Measurements from ENCODE around the gene ABCB8. TPM values are rescaled to one million over a fixed set of nuclear protein-coding genes. Genes with fewer than 3 reads are reported as not detected.

ABCB8 gene
- total RNA-seq, 2 donors from 2014 or later: 11.9 to 20.6 TPM

DNA sequence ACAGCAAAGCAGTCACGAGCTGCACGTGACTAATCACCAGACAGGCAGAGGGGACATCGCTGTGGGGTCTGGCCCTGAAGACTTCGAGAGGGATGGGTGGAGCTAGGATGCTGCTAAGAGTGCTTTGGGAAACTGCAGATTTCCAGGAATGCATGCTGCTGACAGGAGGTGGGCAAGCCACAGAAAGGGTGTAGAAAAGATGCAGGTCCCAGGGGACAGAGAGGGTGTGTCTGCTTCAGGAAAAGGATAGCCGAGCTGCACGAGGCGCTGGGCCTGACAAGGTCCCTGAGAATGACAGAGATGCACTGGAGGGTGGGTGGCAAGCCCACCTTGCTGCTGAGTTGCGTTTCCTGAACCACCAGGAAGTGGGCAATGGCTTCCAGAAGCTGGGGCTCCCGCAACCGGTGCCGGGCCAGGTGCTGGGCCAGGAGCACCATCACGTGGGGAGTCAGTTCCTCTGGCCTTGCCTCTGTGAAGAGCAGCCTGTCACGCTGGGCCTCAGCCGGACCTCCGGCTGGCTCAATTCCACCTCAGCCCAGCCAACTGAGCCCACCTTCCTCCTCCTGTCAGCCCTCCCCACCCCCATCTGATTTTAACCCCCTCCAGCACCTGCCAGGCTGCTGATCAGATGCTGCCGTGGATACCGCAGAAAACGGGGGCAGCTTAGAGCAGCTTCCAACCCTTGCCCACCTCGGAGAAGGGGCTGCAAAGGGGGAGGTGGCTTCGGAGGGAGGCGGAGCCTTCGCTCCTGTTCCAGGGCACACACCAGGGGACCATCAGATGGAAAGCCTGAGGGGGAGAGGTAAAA lies 50.2 kb downstream of the ABCB8 start:
- Histone ChIP-seq H3K4me1 (peaks cover 0 to 60% of the 10 kb centered on the region in 2 donors), H3K4me3 (no peak overlapping the region), H3K27me3 (no peaks in the 10 kb centered on the region), H3K36me3 (peaks cover 33% of the 10 kb centered on the region), H3K9me3 (no peaks in the 10 kb centered on the region), H3K27ac (peak overlapping the region; percentile 53 to 96)
- TF ChIP-seq, protein P1, sequence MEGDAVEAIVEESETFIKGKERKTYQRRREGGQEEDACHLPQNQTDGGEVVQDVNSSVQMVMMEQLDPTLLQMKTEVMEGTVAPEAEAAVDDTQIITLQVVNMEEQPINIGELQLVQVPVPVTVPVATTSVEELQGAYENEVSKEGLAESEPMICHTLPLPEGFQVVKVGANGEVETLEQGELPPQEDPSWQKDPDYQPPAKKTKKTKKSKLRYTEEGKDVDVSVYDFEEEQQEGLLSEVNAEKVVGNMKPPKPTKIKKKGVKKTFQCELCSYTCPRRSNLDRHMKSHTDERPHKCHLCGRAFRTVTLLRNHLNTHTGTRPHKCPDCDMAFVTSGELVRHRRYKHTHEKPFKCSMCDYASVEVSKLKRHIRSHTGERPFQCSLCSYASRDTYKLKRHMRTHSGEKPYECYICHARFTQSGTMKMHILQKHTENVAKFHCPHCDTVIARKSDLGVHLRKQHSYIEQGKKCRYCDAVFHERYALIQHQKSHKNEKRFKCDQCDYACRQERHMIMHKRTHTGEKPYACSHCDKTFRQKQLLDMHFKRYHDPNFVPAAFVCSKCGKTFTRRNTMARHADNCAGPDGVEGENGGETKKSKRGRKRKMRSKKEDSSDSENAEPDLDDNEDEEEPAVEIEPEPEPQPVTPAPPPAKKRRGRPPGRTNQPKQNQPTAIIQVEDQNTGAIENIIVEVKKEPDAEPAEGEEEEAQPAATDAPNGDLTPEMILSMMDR (IDR thresholded peaks at IDR 0.05): no peak
- DNase-seq (ENCODE audit: low spot score): no peak

DNA sequence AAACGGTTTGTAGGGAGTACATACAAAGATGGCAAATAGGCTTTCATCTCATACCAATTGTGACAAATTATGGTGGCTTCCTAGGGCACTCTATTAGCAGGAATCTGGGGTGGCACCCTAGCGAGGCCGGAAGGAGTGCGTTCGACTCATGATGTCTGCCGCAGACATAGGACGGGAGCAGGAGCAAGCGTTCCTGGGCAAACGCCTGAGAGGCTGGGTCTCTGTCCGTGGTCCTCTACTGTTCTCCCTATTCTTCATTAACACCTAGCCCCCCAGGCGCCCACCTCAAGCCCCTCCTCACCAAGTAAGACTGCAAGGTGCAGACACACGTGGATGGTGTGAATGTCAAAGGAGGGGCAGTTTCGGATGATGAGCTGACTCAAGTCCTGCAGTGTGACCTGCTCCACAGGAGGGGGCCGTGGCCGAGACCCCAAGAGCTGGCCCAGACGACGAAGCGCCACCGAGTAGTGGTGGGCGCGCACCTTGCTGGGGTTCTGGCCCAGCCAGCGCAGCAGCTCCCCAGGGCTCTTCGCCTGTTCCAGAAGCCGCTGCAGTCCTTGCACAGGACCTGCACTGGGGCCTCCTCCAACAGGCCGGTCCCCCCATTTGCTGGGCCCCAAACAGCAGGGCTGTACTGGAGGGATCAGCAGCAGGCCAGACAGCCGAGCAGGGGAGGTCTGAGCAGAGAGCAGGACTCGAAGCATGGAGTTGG lies 51.1 kb downstream of the ABCB8 start:
- H3K4me3 ChIP-seq: peak overlapping the region; percentile 68 to 80
- TF ChIP-seq, protein P1 (IDR thresholded peaks at IDR 0.05): no peak
- H3K9me3 ChIP-seq: no peaks in the 10 kb centered on the region
- H3K27ac ChIP-seq: peak overlapping the region in 1 of 2 donors; percentile 96
- peaks cover 0 to 68% of the 10 kb centered on the region in 2 donors for H3K4me1 ChIP-seq
- H3K36me3 ChIP-seq: peaks cover 24% of the 10 kb centered on the region
- DNase-seq (ENCODE audit: low spot score): no peak
- no peaks in the 10 kb centered on the region for H3K27me3 ChIP-seq

DNA sequence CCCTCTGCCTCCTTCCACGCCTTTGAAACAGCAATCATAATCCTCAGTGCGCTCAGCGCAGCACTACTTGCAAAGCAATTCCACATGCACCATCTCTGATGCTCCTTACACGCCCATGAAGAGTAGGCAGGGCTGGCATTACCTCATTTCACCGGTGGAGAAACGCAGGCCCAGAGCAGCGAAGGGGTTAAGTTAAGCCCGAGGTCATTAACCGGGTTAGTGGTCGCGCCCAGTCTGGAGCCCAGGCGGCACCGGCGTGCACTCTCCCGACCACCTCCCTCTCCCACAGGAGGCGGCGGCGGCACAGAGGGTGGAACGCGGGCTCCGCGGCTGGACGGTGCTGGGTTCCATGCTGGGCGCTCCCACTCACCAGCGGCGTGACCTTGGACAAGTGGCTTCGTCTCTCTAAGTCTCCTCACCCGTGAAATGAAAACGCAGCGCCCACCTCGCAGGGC lies 51.8 kb downstream of the ABCB8 start:
- peaks cover 0 to 72% of the 10 kb centered on the region in 2 donors for H3K4me1 ChIP-seq

DNA sequence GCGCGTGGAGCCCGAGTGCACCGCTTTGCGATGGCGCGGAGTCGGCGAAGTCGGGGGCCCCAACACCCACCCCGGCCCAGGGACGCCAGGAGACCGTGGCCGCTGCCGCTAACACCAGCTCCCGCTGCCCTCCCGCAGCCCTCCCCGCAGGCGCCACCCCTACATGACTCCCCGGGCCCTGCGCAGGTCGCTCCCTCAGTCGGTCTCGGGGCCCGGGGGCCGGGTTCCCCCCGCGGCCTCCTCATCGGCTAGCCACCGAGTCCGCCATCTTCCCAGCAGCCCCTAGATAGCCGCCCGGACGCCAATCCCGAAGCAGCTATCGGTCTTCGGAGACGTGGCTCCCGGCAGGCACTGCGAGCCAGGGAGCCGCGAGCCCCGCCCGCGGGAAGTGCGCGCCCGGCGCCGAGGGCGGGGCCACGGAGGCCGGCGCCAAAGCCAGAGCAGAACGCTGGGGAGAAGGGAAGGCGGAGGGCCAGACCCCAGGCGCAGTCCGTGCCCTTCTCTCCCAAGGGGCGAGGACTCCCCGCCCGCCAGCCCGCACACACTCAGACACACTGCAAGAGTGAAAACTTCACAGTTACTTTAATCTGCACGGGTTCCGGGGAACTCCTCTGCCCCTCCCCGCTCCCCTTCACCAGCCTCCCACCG lies 52.4 kb downstream of the ABCB8 start, which contains the start of gene FASTK:
Gene FASTK, minus strand, starts transcription at position 288 of the 648 bp plus-strand sequence. Its CDS starts 43 bp downstream, at position 245.
- peaks cover 0 to 77% of the 10 kb centered on the region in 2 donors for H3K4me1 ChIP-seq

More for the DNA sequence above, 51.8 kb downstream of the ABCB8 start:
- no peaks in the 10 kb centered on the region for H3K9me3 ChIP-seq
- H3K4me3 ChIP-seq: peak overlapping the region; percentile 68 to 80
- no peaks in the 10 kb centered on the region for H3K27me3 ChIP-seq
- DNase-seq (ENCODE audit: low spot score): no peak
- peaks cover 17% of the 10 kb centered on the region for H3K36me3 ChIP-seq
- peak overlapping the region; percentile 95 to 96 for H3K27ac ChIP-seq
- TF ChIP-seq, protein P1 (IDR thresholded peaks at IDR 0.05): no peak

More for the DNA sequence above, 52.4 kb downstream of the ABCB8 start, which contains the start of gene FASTK:
- peak within 1 kb of the TSS; percentile 95 to 96 for H3K27ac ChIP-seq
- peaks cover 11% of the 10 kb centered on the region for H3K36me3 ChIP-seq
- peak; percentile 90 for DNase-seq (ENCODE audit: low spot score)
- peak within 1 kb of the TSS; percentile 68 to 80 for H3K4me3 ChIP-seq
- H3K27me3 ChIP-seq: no peaks in the 10 kb centered on the region
- H3K9me3 ChIP-seq: no peaks in the 10 kb centered on the region
- TF ChIP-seq, protein P1 (IDR thresholded peaks at IDR 0.05): no peak
